ENCODE measurements around the gene MAP3K9.

Gene MAP3K9

DNA sequence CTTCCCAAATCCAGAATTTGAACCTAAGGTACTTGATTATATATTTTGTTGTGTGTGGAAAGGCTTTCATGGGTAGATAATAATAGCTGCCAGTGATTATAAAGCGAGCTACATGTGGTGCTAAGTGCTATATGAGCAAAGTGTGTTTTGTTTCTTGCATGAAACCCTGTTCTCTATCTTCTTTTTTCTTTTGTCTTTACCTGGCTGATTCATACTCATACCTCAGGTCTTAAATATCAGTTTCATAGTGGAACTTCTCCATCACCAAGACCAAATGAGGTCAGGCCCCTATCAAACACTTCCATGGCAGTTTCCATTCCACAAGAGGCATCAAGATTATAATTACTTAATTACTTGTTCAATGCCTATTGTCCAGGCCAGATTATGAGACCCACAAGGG lies 6.9 kb downstream of the MAP3K9 start:
- H3K4me3 ChIP-seq (ENCODE audit: low read depth, low read length): no peak overlapping the region
- no peak overlapping the region for H3K27ac ChIP-seq (ENCODE audit: low read depth, low read length)
- H3K36me3 ChIP-seq (ENCODE audit: control insufficient read depth, insufficient read depth, low read length): peaks cover 25% of the 10 kb centered on the region

DNA sequence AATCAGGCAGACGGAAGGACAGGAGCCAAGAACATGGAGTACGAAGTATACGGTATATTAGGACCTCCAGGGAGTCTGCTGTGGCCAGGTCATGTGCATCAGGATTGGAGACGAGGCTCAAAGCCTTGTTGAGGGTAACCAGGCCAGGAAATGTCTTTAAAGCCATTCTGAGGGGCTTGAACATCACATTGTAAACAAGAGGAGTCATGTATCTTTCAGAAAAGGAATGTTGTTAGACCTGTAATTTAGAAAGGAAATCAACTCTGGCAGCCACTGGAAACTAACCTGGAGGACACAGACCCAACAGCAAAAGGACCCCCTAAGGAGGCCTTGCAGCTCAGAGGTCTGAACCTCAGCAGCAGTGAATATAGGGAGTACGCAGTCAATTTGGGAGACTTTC lies 7.5 kb downstream of the MAP3K9 start:
- Histone ChIP-seq H3K27me3 (ENCODE audit: control insufficient read depth, insufficient read depth, low read length) (no peaks in the 10 kb centered on the region), H3K4me3 (ENCODE audit: low read depth, low read length) (no peak overlapping the region), H3K27ac (ENCODE audit: low read depth, low read length) (no peak overlapping the region), H3K9me3 (ENCODE audit: control insufficient read depth, insufficient read depth, low read depth, low read length) (no peaks in the 10 kb centered on the region), H3K9ac (ENCODE audit: low read length) (no peak overlapping the region), H3K4me1 (ENCODE audit: control insufficient read depth, insufficient read depth, low read length) (no peaks in the 10 kb centered on the region), H3K36me3 (ENCODE audit: control insufficient read depth, insufficient read depth, low read length) (peaks cover 25% of the 10 kb centered on the region)

More for the DNA sequence above, 6.9 kb downstream of the MAP3K9 start:
- no peaks in the 10 kb centered on the region for H3K4me1 ChIP-seq (ENCODE audit: control insufficient read depth, insufficient read depth, low read length)
- H3K9ac ChIP-seq (ENCODE audit: low read length): no peak overlapping the region
- H3K27me3 ChIP-seq (ENCODE audit: control insufficient read depth, insufficient read depth, low read length): no peaks in the 10 kb centered on the region
- no peaks in the 10 kb centered on the region for H3K9me3 ChIP-seq (ENCODE audit: control insufficient read depth, insufficient read depth, low read depth, low read length)

DNA sequence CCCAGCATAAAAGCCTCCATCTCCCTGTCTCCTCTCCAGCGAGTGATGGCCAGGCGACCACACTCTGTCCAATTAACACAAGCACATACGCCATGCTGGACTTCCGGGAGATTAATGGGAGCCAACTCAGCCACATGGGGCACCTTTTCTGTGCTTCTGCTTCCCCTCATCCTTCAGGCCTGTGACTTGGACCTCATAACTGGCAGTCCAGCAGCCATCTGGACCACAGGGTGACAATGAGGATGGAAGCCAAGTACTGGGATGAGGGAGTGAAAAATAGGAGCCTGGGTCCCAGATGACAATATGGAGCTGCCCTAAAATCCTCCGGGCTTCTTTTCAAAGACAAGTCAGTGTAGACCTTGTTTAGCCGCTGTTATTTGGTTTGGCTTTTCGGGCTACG lies 12.8 kb downstream of the MAP3K9 start:
- Histone ChIP-seq H3K9me3 (ENCODE audit: control insufficient read depth, insufficient read depth, low read depth, low read length) (no peaks in the 10 kb centered on the region), H3K27ac (ENCODE audit: low read depth, low read length) (no peak overlapping the region), H3K4me1 (ENCODE audit: control insufficient read depth, insufficient read depth, low read length) (no peaks in the 10 kb centered on the region), H3K27me3 (ENCODE audit: control insufficient read depth, insufficient read depth, low read length) (no peaks in the 10 kb centered on the region), H3K9ac (ENCODE audit: low read length) (no peak overlapping the region), H3K36me3 (ENCODE audit: control insufficient read depth, insufficient read depth, low read length) (peaks cover 49% of the 10 kb centered on the region), H3K4me3 (ENCODE audit: low read depth, low read length) (no peak overlapping the region)

DNA sequence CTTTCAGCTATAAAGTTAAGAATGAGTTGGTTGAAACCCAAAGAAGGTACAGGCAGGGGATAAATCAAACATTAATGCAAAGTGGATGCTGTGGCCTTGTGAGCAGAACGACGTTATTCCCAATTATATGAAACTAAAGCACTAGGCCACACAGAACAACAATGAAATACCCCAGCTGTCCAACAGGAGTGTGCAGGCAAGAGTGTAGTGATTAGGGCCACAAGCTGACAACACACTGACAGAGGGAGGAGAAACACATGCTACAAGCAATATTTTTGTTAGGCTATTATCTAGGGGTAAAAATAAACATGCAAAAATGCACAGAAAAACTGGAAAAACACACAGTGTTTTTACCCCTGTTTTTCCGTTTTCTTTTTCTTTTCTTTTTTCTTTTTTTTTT lies 15.0 kb downstream of the MAP3K9 start:
- Histone ChIP-seq H3K9me3 (ENCODE audit: control insufficient read depth, insufficient read depth, low read depth, low read length) (no peaks in the 10 kb centered on the region), H3K4me3 (ENCODE audit: low read depth, low read length) (no peak overlapping the region)

DNA sequence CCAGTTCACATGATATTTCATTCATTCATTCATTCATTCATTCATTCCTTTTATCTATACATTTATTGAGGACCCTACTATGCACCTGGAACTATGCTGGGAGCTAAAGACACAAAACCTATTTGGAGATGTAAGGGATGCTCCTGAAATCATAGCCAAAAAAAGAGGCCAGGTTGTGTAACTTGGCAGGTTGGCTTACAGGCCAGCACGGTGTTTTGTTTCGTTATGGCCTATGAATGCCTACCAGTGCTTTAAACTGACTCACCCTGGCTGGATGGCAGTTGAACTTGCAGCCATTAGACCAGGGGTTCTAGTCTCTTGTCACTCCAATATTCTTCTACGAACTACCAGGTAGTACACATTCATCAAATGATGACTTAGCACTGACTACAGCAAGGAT lies 15.7 kb downstream of the MAP3K9 start:
- Histone ChIP-seq H3K27me3 (ENCODE audit: control insufficient read depth, insufficient read depth, low read length) (no peaks in the 10 kb centered on the region), H3K36me3 (ENCODE audit: control insufficient read depth, insufficient read depth, low read length) (peaks cover 45% of the 10 kb centered on the region), H3K4me1 (ENCODE audit: control insufficient read depth, insufficient read depth, low read length) (no peaks in the 10 kb centered on the region), H3K27ac (ENCODE audit: low read depth, low read length) (no peak overlapping the region), H3K9me3 (ENCODE audit: control insufficient read depth, insufficient read depth, low read depth, low read length) (no peaks in the 10 kb centered on the region), H3K4me3 (ENCODE audit: low read depth, low read length) (no peak overlapping the region), H3K9ac (ENCODE audit: low read length) (no peak overlapping the region)

More for the DNA sequence above, 15.0 kb downstream of the MAP3K9 start:
- no peak overlapping the region for H3K27ac ChIP-seq (ENCODE audit: low read depth, low read length)
- no peaks in the 10 kb centered on the region for H3K4me1 ChIP-seq (ENCODE audit: control insufficient read depth, insufficient read depth, low read length)
- peaks cover 48% of the 10 kb centered on the region for H3K36me3 ChIP-seq (ENCODE audit: control insufficient read depth, insufficient read depth, low read length)
- H3K27me3 ChIP-seq (ENCODE audit: control insufficient read depth, insufficient read depth, low read length): no peaks in the 10 kb centered on the region
- no peak overlapping the region for H3K9ac ChIP-seq (ENCODE audit: low read length)

DNA sequence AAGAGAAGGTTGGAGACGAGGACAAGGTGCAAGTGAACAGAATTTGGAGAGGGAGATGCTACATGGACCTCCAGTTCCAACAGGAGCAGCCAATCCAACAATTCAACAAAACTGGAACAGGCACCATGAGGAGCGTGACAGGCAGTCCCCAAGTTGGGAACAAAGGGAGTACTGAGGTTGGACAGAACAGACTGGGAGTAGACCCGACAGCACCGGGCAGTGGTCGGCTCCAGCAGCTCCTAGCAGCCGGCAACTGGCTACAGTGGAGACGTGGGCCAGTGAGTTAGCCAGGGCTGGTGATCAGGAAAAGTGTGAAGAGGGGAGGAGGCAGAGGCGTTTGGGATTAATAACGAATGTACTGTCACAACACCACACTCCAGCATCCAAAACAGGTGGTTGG lies 16.4 kb downstream of the MAP3K9 start:
- Histone ChIP-seq H3K4me1 (ENCODE audit: control insufficient read depth, insufficient read depth, low read length) (no peaks in the 10 kb centered on the region), H3K4me3 (ENCODE audit: low read depth, low read length) (no peak overlapping the region), H3K9ac (ENCODE audit: low read length) (no peak overlapping the region), H3K36me3 (ENCODE audit: control insufficient read depth, insufficient read depth, low read length) (peaks cover 47% of the 10 kb centered on the region), H3K9me3 (ENCODE audit: control insufficient read depth, insufficient read depth, low read depth, low read length) (no peaks in the 10 kb centered on the region), H3K27ac (ENCODE audit: low read depth, low read length) (no peak overlapping the region), H3K27me3 (ENCODE audit: control insufficient read depth, insufficient read depth, low read length) (no peaks in the 10 kb centered on the region)

DNA sequence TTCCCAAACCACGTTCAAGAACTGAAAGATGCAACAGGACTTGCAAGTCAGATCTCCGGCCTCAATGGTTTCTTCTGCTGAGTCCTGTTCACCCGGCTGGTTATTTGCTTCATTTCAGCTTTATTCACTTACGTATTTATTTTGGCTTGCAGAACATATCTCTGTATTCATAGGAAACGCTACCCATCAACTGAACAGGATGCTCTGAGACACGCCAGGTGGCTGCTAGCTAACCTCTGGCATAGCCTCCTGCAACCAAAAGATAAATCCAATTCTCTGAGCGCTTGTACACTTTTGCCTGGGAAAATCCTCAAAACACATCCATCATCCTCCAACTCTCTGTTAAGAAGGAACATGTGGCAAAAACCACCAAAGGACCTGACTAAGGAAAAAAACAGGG lies 17.3 kb downstream of the MAP3K9 start:
- H3K27me3 ChIP-seq (ENCODE audit: control insufficient read depth, insufficient read depth, low read length): no peaks in the 10 kb centered on the region
- no peak overlapping the region for H3K9ac ChIP-seq (ENCODE audit: low read length)
- no peak overlapping the region for H3K4me3 ChIP-seq (ENCODE audit: low read depth, low read length)
- no peaks in the 10 kb centered on the region for H3K4me1 ChIP-seq (ENCODE audit: control insufficient read depth, insufficient read depth, low read length)
- no peaks in the 10 kb centered on the region for H3K9me3 ChIP-seq (ENCODE audit: control insufficient read depth, insufficient read depth, low read depth, low read length)
- peaks cover 43% of the 10 kb centered on the region for H3K36me3 ChIP-seq (ENCODE audit: control insufficient read depth, insufficient read depth, low read length)
- H3K27ac ChIP-seq (ENCODE audit: low read depth, low read length): no peak overlapping the region

DNA sequence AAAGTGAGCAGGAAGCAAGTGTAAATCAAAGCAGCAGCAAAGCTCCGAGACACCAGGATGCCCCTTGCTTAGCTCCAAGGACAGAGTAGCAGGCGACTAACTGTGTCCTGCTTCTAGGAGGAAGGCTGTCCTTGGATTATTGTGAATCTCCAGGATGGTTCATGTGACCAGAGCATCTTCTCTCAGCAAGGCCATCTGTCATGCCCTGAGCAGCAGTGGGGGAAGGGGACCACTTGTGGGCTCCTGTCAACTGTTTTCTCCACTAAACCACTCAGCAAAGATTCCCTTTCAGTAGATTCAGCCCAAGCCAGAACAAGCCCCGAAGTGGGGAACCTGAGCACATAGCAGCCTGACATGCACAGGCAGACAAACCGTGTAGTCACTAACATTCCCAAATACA lies 19.4 kb downstream of the MAP3K9 start:
- no peak overlapping the region for H3K27ac ChIP-seq (ENCODE audit: low read depth, low read length)
- no peaks in the 10 kb centered on the region for H3K4me1 ChIP-seq (ENCODE audit: control insufficient read depth, insufficient read depth, low read length)
- no peak overlapping the region for H3K9ac ChIP-seq (ENCODE audit: low read length)
- no peaks in the 10 kb centered on the region for H3K9me3 ChIP-seq (ENCODE audit: control insufficient read depth, insufficient read depth, low read depth, low read length)
- H3K36me3 ChIP-seq (ENCODE audit: control insufficient read depth, insufficient read depth, low read length): peaks cover 51% of the 10 kb centered on the region
- H3K4me3 ChIP-seq (ENCODE audit: low read depth, low read length): no peak overlapping the region
- H3K27me3 ChIP-seq (ENCODE audit: control insufficient read depth, insufficient read depth, low read length): no peaks in the 10 kb centered on the region

DNA sequence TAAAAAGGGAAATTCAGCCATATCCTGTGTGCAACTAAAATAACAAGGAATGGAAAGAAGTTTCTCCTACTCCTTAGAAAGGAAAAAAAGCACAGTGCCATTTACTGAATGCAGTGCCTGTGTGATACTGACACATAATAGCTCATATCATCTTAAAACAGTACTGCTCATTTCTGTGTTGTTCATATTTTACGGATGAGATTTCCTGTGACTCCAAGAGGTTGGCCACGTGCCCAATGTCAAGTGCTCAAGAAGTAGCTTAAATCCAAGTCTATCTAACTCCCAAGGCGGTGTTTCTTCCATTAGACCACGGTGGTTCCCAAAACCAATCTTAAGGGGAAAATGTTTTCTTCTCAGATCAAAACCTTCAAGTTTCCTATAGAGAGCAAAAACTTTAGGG lies 20.0 kb downstream of the MAP3K9 start:
- no peak overlapping the region for H3K4me3 ChIP-seq (ENCODE audit: low read depth, low read length)
- no peaks in the 10 kb centered on the region for H3K27me3 ChIP-seq (ENCODE audit: control insufficient read depth, insufficient read depth, low read length)
- no peaks in the 10 kb centered on the region for H3K9me3 ChIP-seq (ENCODE audit: control insufficient read depth, insufficient read depth, low read depth, low read length)
- H3K4me1 ChIP-seq (ENCODE audit: control insufficient read depth, insufficient read depth, low read length): no peaks in the 10 kb centered on the region
- H3K9ac ChIP-seq (ENCODE audit: low read length): no peak overlapping the region
- peaks cover 51% of the 10 kb centered on the region for H3K36me3 ChIP-seq (ENCODE audit: control insufficient read depth, insufficient read depth, low read length)
- no peak overlapping the region for H3K27ac ChIP-seq (ENCODE audit: low read depth, low read length)

DNA sequence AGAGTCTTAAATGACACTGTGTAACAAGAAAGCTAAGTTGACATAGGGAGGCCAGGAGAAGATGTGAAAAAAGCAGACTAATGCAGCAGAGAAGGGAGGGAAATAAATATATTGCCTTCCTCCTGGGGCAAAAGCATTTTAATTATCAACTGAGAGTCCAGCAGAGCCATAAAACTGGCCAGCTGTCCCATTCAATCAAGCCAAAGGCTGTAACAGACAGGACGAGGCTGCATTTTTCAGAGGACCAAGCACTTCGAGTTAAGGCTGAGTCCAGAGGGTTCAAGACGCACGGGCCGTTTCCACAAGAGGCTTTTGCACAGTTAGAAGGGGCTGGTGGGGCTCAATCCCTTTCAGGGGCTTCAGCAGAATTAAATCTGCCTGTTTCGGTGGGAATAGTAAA lies 20.4 kb downstream of the MAP3K9 start:
- Histone ChIP-seq H3K27ac (ENCODE audit: low read depth, low read length) (no peak overlapping the region), H3K4me1 (ENCODE audit: control insufficient read depth, insufficient read depth, low read length) (no peaks in the 10 kb centered on the region), H3K36me3 (ENCODE audit: control insufficient read depth, insufficient read depth, low read length) (peaks cover 46% of the 10 kb centered on the region), H3K9me3 (ENCODE audit: control insufficient read depth, insufficient read depth, low read depth, low read length) (no peaks in the 10 kb centered on the region), H3K4me3 (ENCODE audit: low read depth, low read length) (no peak overlapping the region), H3K9ac (ENCODE audit: low read length) (no peak overlapping the region), H3K27me3 (ENCODE audit: control insufficient read depth, insufficient read depth, low read length) (no peaks in the 10 kb centered on the region)

DNA sequence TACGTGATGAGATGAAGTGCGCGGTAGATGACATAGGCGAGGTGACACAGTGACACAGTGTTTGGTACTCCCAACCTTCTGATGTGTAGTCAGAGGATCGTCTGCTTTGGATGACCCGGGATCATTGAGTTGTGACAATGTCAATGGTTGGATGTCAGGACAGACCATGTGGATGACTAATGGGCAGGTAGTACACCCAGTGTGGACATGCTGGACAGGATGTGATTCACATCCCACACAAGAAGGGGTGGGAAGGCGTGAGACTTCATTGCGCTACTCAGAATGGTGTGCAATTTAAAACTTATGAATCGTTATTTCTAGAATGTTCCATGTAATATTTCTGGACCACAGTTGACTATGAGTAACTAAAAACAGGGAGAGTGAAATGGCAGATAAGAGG lies 23.8 kb downstream of the MAP3K9 start:
- Histone ChIP-seq H3K27me3 (ENCODE audit: control insufficient read depth, insufficient read depth, low read length) (no peaks in the 10 kb centered on the region), H3K27ac (ENCODE audit: low read depth, low read length) (no peak overlapping the region), H3K9ac (ENCODE audit: low read length) (no peak overlapping the region), H3K4me1 (ENCODE audit: control insufficient read depth, insufficient read depth, low read length) (no peaks in the 10 kb centered on the region), H3K36me3 (ENCODE audit: control insufficient read depth, insufficient read depth, low read length) (peaks cover 20% of the 10 kb centered on the region), H3K4me3 (ENCODE audit: low read depth, low read length) (no peak overlapping the region), H3K9me3 (ENCODE audit: control insufficient read depth, insufficient read depth, low read depth, low read length) (no peaks in the 10 kb centered on the region)

DNA sequence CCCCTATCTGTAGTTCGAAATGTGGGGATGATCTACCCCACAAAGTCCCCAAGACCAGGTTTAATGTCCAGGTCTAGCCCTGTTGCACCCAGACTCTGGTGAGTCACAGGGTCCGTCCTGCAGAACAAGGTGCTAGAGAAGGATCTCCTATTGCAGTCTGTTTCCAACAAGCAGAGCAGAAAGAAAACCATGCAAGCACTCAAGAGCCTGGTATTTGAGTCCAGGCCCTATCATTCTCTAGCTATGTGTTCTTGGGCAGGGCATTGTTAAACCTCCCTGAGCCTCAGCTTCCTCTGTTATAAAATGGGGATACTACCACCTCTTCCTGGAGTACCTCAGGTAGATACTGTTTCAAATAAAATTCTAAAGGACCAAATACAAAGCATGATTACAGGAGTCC lies 24.4 kb downstream of the MAP3K9 start:
- no peak overlapping the region for H3K4me3 ChIP-seq (ENCODE audit: low read depth, low read length)
- no peaks in the 10 kb centered on the region for H3K27me3 ChIP-seq (ENCODE audit: control insufficient read depth, insufficient read depth, low read length)
- H3K9me3 ChIP-seq (ENCODE audit: control insufficient read depth, insufficient read depth, low read depth, low read length): no peaks in the 10 kb centered on the region
- peaks cover 18% of the 10 kb centered on the region for H3K36me3 ChIP-seq (ENCODE audit: control insufficient read depth, insufficient read depth, low read length)
- no peak overlapping the region for H3K27ac ChIP-seq (ENCODE audit: low read depth, low read length)
- no peak overlapping the region for H3K9ac ChIP-seq (ENCODE audit: low read length)
- no peaks in the 10 kb centered on the region for H3K4me1 ChIP-seq (ENCODE audit: control insufficient read depth, insufficient read depth, low read length)
